ENCODE results near the gene SLC35E2B. TPM values are rescaled to one million over a fixed set of nuclear protein-coding genes. Genes with fewer than 3 reads are reported as not detected.

SLC35E2B gene
- total and polyA plus RNA-seq, 2 donors (not counting 1 experiment from before 2014, with no cell fraction given) = 17.5 to 55.8 TPM

- H3K4me1 ChIP-seq (ENCODE audit: control insufficient read depth, extremely low read depth, insufficient read depth, low read length) = no peaks in the 10 kb centered on the region
- H3K9me3 ChIP-seq (ENCODE audit: control insufficient read depth, insufficient read depth, low read depth, low read length) = no peaks in the 10 kb centered on the region
- no peaks in the 10 kb centered on the region for H3K27me3 ChIP-seq (ENCODE audit: control insufficient read depth, insufficient read depth, low read length)
- no peak for DNase-seq (ENCODE audit: low read depth in 2 of 2)
- no peak overlapping the region for H2AFZ ChIP-seq (ENCODE audit: low read length)
- H3K27ac ChIP-seq (ENCODE audit: insufficient read depth, low read length) = no peak overlapping the region
- no peak overlapping the region for H3K4me3 ChIP-seq (replicated peaks in 1 of 4; ENCODE audit: control extremely low read depth in 1 of 4, insufficient read depth in 1 of 4, low read depth in 3 of 4, low read length in 4 of 4)
- no peaks in the 10 kb centered on the region for H3K79me2 ChIP-seq (ENCODE audit: control insufficient read depth, insufficient read depth, low read length)
- H3K36me3 ChIP-seq (ENCODE audit: control insufficient read depth, insufficient read depth, low read length) = peaks cover 21% of the 10 kb centered on the region
- H3K4me2 ChIP-seq (ENCODE audit: extremely low read depth, insufficient read depth, low read length) = no peak overlapping the region
- no peaks in the 10 kb centered on the region for H4K20me1 ChIP-seq (ENCODE audit: control insufficient read depth, extremely low read depth, insufficient read depth, low read length)
- no peak overlapping the region for H3K9ac ChIP-seq (ENCODE audit: insufficient read depth, low read length)
- TF ChIP-seq EZH2 (IDR thresholded peaks at IDR 0.05; ENCODE audit: low read length, missing control alignments) = no peak
- TF ChIP-seq, protein P1, sequence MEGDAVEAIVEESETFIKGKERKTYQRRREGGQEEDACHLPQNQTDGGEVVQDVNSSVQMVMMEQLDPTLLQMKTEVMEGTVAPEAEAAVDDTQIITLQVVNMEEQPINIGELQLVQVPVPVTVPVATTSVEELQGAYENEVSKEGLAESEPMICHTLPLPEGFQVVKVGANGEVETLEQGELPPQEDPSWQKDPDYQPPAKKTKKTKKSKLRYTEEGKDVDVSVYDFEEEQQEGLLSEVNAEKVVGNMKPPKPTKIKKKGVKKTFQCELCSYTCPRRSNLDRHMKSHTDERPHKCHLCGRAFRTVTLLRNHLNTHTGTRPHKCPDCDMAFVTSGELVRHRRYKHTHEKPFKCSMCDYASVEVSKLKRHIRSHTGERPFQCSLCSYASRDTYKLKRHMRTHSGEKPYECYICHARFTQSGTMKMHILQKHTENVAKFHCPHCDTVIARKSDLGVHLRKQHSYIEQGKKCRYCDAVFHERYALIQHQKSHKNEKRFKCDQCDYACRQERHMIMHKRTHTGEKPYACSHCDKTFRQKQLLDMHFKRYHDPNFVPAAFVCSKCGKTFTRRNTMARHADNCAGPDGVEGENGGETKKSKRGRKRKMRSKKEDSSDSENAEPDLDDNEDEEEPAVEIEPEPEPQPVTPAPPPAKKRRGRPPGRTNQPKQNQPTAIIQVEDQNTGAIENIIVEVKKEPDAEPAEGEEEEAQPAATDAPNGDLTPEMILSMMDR (conservative IDR thresholded peaks at IDR 0.05 in 1 of 2, IDR thresholded peaks at IDR 0.05 in 1 of 2; ENCODE audit: low read depth in 1 of 2, low read length in 2 of 2) = no peak
Observed at GRCh38 chr1:1669468-1670440, 22.8 kb downstream of the SLC35E2B start.

DNA sequence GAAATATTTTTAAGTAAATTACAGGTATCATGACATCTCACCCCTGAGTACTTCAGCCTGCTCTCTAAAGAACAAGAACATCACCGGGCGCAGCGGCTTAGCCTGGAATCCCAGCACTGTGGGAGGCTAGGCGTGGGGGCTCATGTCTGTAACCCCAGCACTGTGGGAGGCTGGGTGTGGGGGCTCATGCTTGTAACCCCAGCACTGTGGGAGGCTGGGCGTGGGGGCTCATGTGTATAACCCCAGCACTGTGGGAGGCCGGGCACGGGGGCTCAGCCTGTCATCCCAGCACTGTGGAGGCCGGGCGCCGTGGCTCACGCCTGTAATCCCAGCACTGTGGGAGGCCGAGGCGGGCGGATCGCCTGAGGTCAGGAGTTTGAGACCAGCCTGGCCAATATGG lies 26.1 kb downstream of the SLC35E2B start:
- Histone ChIP-seq H3K9me3 (ENCODE audit: control insufficient read depth, insufficient read depth, low read depth, low read length) (no peaks in the 10 kb centered on the region), H3K4me1 (ENCODE audit: control insufficient read depth, extremely low read depth, insufficient read depth, low read length) (peaks cover 8% of the 10 kb centered on the region), H3K27ac (ENCODE audit: insufficient read depth, low read length) (no peak overlapping the region), H3K4me2 (ENCODE audit: extremely low read depth, insufficient read depth, low read length) (no peak overlapping the region), H4K20me1 (ENCODE audit: control insufficient read depth, extremely low read depth, insufficient read depth, low read length) (no peaks in the 10 kb centered on the region), H3K36me3 (ENCODE audit: control insufficient read depth, insufficient read depth, low read length) (peaks cover 17% of the 10 kb centered on the region), H2AFZ (ENCODE audit: low read length) (no peak overlapping the region), H3K4me3 (replicated peaks in 1 of 4; ENCODE audit: control extremely low read depth in 1 of 4, insufficient read depth in 1 of 4, low read depth in 3 of 4, low read length in 4 of 4) (no peak overlapping the region), H3K79me2 (ENCODE audit: control insufficient read depth, insufficient read depth, low read length) (no peaks in the 10 kb centered on the region), H3K9ac (ENCODE audit: insufficient read depth, low read length) (no peak overlapping the region), H3K27me3 (ENCODE audit: control insufficient read depth, insufficient read depth, low read length) (no peaks in the 10 kb centered on the region)
- DNase-seq (ENCODE audit: low read depth in 2 of 2) = no peak
- TF ChIP-seq, protein P1 (conservative IDR thresholded peaks at IDR 0.05 in 1 of 2, IDR thresholded peaks at IDR 0.05 in 1 of 2; ENCODE audit: low read depth in 1 of 2, low read length in 2 of 2) = no peak
- no peak for TF ChIP-seq EZH2 (IDR thresholded peaks at IDR 0.05; ENCODE audit: low read length, missing control alignments)

- Histone ChIP-seq H3K27me3 (ENCODE audit: control insufficient read depth, insufficient read depth, low read length) (no peaks in the 10 kb centered on the region), H3K9ac (ENCODE audit: insufficient read depth, low read length) (no peak overlapping the region), H2AFZ (ENCODE audit: low read length) (no peak overlapping the region), H3K36me3 (ENCODE audit: control insufficient read depth, insufficient read depth, low read length) (peaks cover 16% of the 10 kb centered on the region), H3K9me3 (ENCODE audit: control insufficient read depth, insufficient read depth, low read depth, low read length) (no peaks in the 10 kb centered on the region), H3K4me1 (ENCODE audit: control insufficient read depth, extremely low read depth, insufficient read depth, low read length) (peaks cover 8% of the 10 kb centered on the region), H3K79me2 (ENCODE audit: control insufficient read depth, insufficient read depth, low read length) (no peaks in the 10 kb centered on the region), H3K4me3 (replicated peaks in 1 of 4; ENCODE audit: control extremely low read depth in 1 of 4, insufficient read depth in 1 of 4, low read depth in 3 of 4, low read length in 4 of 4) (no peak overlapping the region), H3K27ac (ENCODE audit: insufficient read depth, low read length) (no peak overlapping the region), H4K20me1 (ENCODE audit: control insufficient read depth, extremely low read depth, insufficient read depth, low read length) (no peaks in the 10 kb centered on the region), H3K4me2 (ENCODE audit: extremely low read depth, insufficient read depth, low read length) (no peak overlapping the region)
- no peak for DNase-seq (ENCODE audit: low read depth in 2 of 2)
- TF ChIP-seq EZH2 (IDR thresholded peaks at IDR 0.05; ENCODE audit: low read length, missing control alignments) = no peak
- TF ChIP-seq, protein P1 (conservative IDR thresholded peaks at IDR 0.05 in 1 of 2, IDR thresholded peaks at IDR 0.05 in 1 of 2; ENCODE audit: low read depth in 1 of 2, low read length in 2 of 2) = peak; percentile 15 to 46
Observed at GRCh38 chr1:1665815-1666251, 26.8 kb downstream of the SLC35E2B start.
